ENCODE measurements around the gene SYNDIG1L.
"Not testable (repeated sequence)": the region's sequence is repeated elsewhere in the genome, so short reads cannot be mapped to it uniquely, and the experiment has no call there.

SYNDIG1L gene

DNA sequence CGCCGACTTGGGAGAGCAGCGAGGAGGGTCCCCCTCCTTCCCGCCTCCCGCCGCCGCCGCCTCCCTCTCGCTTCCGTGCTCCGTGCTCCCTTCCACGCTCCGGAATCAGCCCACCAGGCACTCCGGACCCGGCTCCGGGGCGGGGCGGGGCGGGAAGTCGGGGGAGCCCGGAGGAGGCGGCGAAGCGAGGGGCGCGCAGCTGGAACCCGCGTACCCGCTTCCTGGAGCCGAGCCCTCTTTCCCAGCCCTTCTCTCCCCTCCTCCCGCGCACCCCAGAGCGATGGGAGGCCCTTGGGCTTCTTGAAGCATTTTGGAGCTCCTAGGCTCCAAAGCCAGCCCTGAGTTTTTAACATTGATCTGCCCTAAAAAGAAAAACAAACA is at the start of gene SYNDIG1L:
TSS of gene SYNDIG1L (minus strand) at position 9 of the 381 bp plus-strand sequence. CDS start 16,466 bp downstream, outside the sequence.
- DNase-seq = no peak

- DNase-seq = peak; percentile 58
These were observed 49.7 kb upstream of the SYNDIG1L start for GRCh38 chr14:74475678-74476077.

- DNase-seq = no peak
These were observed 48.4 kb upstream of the SYNDIG1L start for GRCh38 chr14:74474376-74474775.

GRCh38 chr14:74472601-74473000 is 46.6 kb upstream of the SYNDIG1L start:
- DNase-seq = no peak

- DNase-seq = no peak
These were observed 43.8 kb upstream of the SYNDIG1L start for GRCh38 chr14:74469548-74470518.

- no peak for DNase-seq
These were observed 42.5 kb upstream of the SYNDIG1L start for GRCh38 chr14:74468513-74468912.

DNA sequence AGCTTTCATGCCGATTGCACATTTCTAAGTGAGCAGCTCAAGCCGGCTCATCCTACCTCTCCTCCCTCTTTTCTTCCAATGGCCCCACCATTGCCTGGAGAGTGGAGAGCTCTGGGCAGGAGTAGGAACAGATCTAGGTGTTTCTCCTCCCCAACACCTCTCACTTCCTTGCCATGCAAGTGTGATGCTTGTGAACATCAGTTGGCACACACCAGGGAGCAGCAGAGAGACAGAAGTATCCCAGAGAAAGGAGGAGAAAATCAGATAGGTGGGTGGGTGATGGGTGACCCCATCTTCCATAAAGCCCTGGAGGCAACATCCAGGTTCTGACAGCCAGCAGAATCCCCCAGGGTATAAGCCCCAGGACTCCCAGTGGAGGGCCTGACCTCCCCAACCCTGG is 39.3 kb upstream of the SYNDIG1L start:
- DNase-seq = no peak

DNA sequence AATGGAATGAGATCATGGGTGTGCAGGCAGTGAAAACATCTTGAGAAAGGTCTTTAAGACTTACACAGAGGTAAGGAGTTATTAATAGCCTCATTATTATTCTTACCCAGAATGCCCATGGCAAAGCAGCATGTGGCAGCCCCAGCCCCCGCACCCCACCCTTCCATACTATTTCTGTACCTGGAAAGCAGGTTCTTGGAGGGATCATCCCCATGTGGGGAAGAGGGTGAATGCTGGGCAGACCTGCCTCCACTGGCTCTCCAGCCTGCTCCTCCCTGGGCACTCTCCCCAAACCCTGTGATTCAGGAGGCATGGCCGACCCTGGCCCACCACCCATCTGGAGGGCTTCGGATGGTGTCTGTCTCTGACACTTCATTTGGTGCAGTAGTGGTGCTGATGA is 38.8 kb upstream of the SYNDIG1L start:
- no peak for DNase-seq

GRCh38 chr14:74463697-74464096 is 37.7 kb upstream of the SYNDIG1L start:
- no peak for DNase-seq

DNA sequence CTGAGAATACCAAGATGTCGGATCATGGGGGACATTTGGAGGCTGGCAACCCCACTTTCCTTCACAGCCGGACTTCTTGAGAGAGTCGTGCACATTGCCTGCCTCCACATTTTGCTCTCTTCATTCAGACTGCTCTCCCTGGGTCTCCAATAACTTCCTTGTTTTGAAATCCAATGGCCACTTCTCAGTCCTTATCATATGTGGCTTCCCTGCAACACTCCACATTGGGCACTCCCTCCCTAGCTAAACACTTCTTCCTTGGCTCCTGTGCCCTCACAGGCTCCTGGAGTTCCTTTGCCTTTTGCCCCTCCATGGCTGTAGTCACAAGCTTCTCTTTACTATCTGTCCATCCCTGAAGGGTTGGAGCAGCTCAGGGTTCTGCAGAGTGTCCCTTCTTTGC is 37.0 kb upstream of the SYNDIG1L start:
- no peak for DNase-seq

DNA sequence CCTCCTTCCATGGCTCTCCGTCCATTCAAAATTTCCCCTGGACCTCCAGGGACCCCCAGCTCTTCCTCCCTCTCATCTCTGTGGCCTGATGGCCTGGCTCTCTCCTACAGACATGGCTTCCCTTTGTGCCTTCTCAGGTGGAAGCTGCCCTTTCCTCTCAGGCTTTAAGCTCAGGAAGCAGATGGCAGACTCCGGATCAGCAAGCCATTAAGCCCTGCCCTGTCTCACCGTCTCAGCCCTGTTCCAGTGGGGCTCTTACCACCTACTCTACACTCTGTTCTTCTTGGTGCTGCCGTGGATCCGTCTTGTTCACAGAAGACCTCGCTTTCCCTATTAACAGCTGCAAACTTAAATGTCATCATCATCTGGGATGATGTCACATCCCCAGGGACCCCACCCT is 34.0 kb upstream of the SYNDIG1L start:
- DNase-seq = no peak

- DNase-seq = no peak
These were observed 33.4 kb upstream of the SYNDIG1L start for GRCh38 chr14:74459289-74459946.

DNA sequence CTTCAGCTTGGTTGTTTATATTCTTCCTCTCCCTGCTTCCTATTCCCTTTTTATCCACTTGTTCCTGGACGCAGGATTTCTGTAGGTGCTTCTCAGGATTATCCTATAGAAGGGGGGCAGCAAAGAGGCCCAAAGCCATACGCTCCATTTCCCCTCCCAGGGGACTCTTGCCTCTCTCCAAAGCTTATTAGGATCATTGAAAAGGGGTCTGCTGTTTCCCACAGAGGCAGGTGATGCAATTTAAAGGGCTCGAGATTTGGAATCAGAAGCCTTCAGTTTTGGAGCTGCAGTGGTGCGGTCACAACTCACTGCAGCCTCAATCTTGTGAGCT is 31.5 kb upstream of the SYNDIG1L start:
- DNase-seq = no peak

DNA sequence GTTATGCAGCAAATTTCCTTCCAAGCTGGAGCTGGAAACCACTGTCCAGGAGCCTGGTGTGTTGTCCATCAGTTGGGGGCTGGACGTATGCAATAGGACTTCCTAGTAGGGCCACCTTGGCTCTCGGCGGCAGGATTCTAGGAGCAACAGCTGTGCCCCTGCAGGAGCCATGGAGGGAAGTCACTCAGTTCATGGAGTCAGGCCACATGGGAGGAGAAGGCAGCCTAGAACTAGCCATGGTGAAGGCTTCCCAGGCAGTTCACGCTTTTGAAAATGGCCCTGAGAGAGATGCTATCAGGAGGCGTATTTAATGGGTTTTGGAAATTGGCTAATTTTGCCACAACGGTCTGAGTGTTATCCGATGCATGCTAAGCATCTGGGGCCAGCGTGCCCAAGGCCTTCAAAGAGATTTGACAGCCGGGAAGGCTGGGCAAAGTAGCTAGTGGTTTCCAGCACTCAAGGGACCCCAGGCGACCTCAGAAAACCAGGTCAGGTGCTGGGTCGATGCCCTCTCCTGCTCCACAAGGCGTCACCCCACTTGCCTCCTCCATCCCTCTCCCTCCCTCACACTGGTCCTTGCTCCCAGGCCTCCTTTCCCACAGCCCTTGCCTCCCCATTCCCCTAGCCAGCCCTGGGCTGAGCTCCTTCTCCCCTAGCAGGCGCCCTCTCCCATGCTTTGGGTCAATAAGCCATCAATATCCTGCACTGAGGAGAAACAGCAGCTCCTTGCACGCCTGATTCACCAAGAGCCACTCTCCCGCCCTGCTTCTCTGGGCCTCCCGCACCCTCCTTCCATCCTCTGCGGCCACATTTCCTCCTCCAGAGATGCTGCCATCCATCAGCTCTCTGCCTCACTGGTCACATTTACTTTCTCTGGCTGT is 30.9 kb upstream of the SYNDIG1L start:
- DNase-seq = no peak

GRCh38 chr14:74454397-74454796 is 28.4 kb upstream of the SYNDIG1L start:
- DNase-seq = not testable (repeated sequence)

DNA sequence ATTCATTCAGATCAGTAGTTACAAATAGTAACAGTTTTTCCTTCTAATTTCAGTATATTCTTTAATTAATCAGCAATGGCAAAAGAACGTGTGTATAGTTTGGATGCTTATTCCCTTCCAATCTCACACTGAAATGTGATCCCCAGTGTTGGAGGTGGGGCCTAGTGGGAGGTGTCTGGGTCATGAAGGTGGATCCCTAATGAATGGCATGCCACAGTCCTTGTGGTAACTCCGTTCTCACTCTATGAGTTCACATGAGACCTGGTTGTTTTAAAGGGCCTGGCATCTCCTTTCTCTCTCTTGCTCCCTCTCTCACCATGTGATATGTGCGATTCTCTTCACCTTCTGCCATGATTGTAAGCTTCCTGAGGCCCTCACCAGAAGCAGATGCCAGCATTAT is 18.9 kb upstream of the SYNDIG1L start:
- no peak for DNase-seq

DNA sequence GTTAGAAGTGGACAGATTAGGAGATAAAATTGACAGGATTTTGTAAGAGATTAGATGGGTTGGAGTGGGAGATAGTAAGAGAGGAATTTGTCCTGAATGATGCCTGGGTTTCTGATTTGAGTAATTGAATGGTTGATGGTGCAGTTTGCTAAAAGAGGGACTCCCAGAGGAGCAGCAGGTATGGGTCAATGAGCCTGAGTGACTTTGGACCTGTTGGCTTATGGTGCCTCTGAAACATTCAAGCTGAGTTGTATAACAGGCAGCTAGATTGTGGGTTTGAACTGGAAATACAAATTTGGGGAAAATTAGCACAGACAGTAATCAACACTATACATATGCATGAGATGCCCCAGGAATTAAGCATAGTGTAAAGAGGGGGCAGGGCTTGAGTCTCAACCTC is 16.7 kb upstream of the SYNDIG1L start:
- no peak for DNase-seq

DNA sequence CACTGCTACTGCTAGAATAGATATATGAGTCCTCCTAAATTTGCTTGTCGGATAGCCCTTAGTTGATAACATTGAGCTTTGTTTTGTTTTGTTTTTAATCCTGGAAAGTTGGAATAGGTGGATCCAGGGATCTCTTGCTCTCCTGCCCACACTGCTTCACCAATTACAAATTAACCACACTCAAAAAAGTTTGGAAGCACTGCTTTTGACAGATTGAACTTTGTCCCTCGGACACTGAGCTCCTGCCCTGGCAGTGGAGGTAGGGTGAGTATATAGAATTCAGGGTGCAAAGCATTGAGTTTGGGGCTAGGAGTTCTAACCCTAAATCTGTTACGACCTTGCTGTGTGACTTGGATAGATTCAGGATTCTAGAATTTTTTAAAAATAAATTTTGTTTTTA is 15.1 kb upstream of the SYNDIG1L start:
- DNase-seq = no peak

DNA sequence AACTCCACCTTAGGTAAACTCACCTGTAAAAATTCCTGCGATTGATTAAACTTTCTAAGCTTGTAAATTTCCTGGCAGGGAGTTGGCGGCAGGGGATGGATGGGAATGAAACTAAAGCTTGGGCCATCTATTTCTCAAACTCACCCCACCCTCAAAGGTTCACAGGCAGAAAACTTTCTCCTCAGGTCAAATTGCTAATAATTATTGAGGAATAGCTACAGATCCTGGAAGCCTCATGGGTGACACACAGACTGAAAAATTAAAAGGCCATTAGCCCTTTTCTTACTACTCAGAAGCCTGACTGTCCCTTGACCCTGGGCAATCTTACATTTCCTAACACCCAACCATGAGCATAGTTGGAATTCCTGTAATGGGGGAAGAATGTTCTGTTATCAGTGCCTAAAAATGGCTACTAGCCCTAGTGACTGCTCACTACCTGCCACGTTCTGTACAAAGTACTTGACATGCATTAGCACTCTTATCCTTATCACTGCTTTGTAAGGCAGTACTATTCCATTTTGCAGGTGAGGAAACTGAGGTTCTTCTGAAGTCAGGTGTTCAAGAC is 12.4 kb upstream of the SYNDIG1L start:
- DNase-seq = no peak

DNA sequence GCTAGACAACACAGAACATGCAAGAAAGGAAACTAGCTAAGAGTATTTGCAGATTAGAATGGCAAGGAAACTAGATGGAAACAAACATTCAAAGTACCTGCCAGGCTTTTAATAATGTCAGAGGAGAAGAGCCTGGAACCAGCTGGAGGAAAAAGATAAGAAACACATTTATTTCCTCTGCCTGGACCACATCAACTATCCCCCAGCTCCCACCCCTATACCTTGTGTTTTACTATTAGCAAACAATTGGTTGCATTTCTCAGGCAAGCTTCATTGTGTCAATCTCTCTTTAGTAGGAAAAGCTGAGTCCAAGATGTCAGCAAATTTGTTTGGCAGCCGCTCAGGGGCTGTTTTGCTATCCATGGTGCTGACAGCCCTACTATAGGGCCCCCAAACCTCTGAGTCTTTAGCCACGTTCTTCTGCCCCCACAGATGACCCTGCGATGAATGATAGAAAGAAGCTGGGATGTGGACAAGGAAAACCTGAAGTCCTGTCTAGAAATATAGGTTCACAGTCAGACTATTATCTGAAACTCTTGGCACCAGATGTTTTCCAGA is 11.6 kb upstream of the SYNDIG1L start:
- DNase-seq = no peak

GRCh38 chr14:74434294-74434693 is 8.3 kb upstream of the SYNDIG1L start:
- no peak for DNase-seq

- no peak for DNase-seq
These were observed 4.0 kb upstream of the SYNDIG1L start for GRCh38 chr14:74429991-74430390.

DNA sequence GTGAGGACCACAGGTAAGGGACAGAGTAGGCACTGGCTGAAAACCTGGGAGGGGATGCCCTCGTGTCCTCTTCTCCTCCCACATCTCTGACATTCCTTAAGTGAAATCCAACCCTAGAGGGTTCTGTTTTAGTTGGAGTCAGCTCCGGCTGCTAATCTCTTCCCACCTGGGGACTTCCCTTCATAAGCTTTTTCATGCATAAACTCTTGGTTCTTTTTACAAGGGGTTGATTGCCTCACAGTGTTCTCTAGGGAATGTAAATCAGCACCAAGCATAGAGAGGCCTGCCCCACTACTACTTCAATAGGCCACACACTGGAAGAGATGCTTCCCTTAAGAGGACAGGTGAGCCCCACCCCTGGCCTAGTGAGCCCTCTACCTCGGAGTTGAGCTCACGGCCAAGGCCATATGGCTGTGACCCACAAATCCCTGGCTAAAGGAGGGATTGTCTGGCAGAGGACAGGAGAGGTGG is 3.2 kb upstream of the SYNDIG1L start:
- no peak for DNase-seq
